ENCODE measurements around the gene AHSG. TPM values are rescaled to one million over a fixed set of nuclear protein-coding genes. Genes with fewer than 3 reads are reported as not detected.
"Not testable (repeated sequence)": the region's sequence is repeated elsewhere in the genome, so short reads cannot be mapped to it uniquely, and the experiment has no call there.

The AHSG gene, protein sequence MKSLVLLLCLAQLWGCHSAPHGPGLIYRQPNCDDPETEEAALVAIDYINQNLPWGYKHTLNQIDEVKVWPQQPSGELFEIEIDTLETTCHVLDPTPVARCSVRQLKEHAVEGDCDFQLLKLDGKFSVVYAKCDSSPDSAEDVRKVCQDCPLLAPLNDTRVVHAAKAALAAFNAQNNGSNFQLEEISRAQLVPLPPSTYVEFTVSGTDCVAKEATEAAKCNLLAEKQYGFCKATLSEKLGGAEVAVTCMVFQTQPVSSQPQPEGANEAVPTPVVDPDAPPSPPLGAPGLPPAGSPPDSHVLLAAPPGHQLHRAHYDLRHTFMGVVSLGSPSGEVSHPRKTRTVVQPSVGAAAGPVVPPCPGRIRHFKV
- not detected for total RNA-seq

DNA sequence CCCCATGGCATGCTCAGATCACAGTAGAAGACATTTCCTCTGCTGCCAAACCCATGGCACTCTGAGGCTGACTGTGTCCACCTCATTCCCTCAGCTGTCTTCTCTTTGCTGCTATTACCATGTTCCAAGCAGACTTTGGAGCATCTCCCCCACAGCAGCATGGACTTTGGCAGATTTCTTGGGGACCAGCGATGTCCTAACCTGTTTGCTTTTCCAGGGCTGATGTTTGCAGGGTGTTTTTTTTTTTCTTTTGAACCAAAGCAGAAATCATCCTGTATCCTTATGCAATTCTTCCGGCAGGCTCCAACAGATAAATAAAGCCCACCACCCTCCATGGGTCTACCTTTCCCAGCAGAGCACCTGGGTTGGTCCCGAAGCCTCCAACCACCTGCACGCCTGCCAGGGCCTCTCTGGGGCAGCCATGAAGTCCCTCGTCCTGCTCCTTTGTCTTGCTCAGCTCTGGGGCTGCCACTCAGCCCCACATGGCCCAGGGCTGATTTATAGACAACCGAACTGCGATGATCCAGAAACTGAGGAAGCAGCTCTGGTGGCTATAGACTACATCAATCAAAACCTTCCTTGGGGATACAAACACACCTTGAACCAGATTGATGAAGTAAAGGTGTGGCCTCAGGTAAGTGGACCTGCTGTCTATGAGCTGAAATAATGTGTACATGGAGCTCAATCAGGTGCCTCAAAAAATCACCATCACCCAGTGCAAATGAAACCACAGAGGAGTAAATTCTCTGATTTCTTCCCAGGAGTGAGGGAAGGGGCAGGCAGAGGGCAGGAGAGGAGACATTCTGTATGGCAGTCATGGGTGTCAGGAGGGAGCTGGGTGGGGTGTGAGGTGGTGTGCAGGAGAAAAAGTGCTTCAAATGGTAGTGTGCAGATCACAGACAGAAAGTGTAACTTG is at the start of gene AHSG:
TSS of gene AHSG (plus strand) at position 340 of the 916 bp plus-strand sequence. CDS start at position 422, 82 bp downstream.
- DNase-seq (ENCODE audit: low read depth in 2 of 3, low spot score in 2 of 3), result no peak

DNA sequence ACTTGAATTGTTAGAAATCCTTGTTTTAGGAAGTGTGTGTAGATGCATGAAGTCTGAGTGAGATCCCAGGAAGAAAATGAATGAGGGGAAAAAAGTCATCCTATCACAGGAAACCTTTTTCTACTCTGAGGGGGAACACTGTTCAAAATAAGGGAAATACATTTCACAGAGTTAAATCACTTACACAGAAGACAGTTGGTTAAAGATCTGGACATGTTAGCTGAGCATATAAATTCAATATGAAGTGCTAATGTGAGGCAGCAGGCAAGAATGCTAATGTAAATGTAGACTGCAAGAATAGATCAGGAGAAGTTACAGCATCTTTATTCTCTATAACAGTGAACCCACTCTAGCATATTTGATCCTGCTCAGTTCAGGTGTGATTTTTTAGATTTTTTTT is 48.3 kb upstream of the AHSG start:
- no peak for DNase-seq (ENCODE audit: low read depth in 2 of 3, low spot score in 2 of 3)

DNA sequence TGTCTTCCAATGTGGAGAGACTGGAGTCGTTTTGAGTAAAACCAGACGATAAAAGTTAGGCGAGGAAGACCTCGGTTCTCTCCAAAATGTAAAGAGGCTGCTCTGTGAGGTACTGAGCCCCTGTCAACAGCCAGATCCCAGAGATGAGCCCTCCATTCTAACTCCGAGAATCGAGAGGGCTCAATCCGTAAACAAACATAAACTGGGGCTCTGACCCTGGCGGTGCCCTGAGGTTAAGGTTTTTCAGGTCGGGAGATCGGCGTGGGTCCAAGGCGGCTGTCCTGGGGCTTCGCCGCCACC is 46.1 kb upstream of the AHSG start:
- no peak for DNase-seq (ENCODE audit: low read depth in 2 of 3, low spot score in 2 of 3)

DNA sequence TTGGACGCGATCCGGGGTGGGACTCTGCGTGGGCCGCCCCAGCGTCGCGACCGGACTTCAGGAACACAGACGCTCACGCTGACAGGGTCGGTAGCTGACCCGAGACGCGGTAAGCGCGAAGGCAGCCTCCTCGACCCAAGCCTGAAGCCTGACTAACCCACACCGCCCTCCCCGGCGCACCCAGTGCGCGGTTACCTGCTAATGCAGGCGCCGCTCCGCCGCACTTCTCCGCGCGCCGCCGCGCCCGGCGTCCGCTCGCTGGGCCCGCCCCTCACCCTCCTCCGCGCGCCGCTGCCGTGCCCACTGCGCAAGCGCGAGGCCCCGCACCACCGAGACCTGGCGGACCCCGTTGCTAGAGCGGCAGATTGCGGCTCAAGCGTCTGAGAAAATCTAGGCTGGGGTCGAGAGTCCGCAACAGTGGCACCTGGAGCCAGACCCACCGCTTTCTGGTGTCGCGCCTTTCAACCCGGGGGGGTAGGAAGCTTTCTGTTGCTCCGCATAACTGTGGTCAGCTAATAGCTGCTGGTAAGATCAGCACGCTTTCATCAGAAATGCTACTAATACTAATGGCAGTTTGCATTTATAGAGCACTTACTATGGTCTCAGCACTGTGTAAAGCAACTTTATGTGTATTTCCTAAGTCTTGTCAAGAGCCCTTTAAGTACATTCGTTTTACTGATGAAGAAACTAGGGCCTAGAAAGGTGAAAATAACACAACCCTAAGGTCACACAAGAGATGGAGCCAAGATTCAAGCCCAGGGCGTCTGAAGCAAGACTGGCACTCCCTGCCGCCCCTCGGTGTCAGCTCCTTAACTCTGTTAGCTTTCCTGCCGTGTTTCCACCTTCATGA is 45.6 kb upstream of the AHSG start, which contains the start of gene TBCCD1:
TSS of gene TBCCD1 (minus strand) at position 268 of the 850 bp plus-strand sequence. CDS start 3,010 bp downstream, outside the sequence.
- peak; percentile 91 to 98 (median 92) for DNase-seq (ENCODE audit: low read depth in 2 of 3, low spot score in 2 of 3)

DNA sequence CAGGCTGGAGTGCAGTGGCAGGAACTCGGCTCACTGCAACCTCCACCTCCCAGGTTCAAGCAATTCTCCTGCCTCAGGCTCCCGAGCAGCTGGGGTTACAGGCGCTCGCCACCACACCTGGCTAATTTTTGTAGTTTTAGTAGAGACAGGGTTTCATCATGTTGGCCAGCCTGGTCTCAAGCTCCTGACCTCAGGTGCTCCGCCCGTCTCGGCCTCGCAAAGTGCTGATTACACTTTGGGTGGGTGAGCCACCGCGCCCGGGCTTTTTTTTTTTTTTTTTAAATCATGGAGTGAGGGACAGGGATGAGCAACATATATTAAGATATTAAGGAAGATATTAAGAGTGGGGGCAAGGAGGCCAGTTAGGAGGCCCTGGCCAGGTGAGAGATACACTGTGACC is 43.5 kb upstream of the AHSG start:
- not testable (repeated sequence) for DNase-seq (ENCODE audit: low read depth in 2 of 3, low spot score in 2 of 3)

DNA sequence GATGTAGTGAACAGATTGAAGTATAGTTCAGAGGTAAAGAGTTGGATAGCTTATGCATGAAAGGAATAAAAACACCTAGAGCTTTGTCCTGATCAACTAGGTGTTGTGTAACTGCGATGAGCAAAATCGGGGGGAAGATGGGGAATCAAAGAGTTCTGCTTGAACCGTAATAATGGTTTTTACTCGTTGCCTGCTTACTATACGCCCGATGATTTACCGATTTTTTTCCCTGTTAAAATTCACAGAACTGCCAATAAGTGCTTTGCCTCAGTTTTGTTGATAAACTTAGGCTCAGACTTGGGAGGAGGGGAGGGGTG is 43.1 kb upstream of the AHSG start:
- DNase-seq (ENCODE audit: low read depth in 2 of 3, low spot score in 2 of 3), result no peak

DNA sequence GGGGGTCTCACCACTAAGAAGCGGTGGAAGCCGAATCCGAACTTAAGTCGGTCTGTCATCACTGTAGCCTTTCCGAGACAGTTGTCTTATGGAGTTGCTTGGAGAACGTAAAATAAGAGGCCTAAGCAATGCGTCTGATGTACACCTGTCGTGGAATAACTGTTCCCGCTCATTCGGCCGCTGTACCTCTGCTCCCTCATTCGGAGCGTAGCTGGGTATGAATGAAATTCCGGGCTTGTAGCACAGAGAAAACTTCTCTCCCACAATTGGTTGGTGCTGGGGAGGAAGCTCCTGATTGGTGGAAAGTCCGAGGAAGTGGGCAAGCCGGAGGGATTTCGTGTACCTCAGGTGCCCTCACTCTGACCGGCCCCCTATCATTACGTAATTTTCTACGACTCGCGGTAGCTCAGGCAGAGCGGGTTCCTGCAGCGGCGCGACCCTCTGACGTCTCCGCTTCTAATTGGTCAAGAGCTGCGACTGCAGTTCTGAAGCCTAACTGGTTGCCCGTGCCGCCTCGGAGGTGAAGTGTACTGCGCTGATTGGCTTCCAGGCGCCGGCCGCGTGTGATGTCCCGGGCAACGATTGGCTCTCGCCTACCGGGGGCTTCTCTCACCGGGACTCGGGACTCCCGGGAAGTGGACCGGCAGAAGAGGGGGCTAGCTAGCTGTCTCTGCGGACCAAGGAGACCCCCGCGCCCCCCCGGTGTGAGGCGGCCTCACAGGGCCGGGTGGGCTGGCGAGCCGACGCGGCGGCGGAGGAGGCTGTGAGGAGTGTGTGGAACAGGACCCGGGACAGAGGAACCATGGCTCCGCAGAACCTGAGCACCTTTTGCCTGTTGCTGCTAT is 42.5 kb upstream of the AHSG start, which contains the start of gene DNAJB11:
TSS of gene DNAJB11 (plus strand) at position 625 of the 845 bp plus-strand sequence. CDS start at position 803, 178 bp downstream.
- peak; percentile 95 to 100 (median 100) for DNase-seq (ENCODE audit: low read depth in 2 of 3, low spot score in 2 of 3)

DNA sequence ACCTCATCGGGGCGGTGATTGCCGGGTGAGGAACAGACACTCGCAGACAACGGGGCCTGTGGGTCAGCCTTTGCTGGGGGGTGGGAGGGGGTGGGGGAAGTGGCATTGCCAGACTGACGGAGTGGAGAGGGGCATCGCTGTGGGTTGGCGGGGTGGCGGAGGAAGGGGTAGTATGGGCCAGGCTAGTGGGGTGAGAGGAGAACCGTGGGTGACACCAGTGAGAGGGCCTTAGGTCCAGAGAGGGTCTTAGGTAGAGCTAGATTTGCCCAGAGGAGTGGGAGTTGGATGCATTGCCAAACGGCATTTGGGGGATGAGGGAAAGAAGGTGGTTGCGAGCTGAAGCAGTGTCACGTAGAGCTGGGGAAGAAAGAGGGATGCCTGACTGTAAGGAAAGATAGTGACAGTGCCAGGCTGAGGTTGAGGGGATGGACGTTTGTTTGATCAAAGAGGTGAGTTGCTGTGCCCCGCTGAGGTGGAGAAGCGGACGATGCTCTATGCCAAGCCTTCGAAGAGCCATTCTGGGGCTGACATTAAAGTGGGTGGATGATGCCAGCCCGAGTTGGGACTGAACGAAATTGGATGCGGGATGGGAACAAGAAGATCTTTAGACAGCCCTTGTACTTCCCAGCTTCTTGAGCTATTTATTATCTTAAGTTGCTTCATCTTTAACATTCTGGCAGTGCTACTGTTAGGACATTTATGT is 41.8 kb upstream of the AHSG start:
- DNase-seq (ENCODE audit: low read depth in 2 of 3, low spot score in 2 of 3), result no peak

DNA sequence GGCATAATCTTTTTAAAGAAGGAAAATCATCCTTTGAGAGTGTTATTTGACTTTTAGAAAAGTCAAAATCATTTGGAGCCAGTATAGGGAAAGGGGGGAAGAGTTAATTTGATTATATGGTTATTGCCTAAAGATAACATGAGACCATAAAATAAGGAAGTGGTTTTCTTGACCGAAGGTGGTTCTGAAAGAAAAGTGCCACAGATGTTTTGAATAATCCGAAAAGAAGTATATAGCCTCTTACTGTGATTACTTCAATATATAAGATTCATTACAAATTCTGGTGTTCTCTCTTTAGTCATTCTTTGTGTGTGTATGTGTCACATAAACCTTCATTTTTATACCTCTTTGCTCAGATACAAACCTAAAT is 41.2 kb upstream of the AHSG start:
- no peak for DNase-seq (ENCODE audit: low read depth in 2 of 3, low spot score in 2 of 3)

DNA sequence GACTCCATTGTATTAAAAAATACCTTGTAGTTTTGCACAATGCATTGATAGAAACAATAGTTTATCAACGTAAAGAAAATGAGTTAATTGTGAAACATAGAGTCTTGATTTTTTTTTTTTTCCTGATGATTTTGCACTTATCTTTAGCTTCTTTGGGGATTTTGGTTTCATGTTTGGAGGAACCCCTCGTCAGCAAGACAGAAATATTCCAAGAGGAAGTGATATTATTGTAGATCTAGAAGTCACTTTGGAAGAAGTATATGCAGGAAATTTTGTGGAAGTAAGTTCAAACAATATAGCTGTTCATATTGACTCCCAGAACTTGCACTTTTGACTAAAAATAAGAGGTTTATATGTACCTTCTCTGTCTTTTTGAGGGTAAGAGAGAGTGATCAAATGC is 35.3 kb upstream of the AHSG start:
- DNase-seq (ENCODE audit: low read depth in 2 of 3, low spot score in 2 of 3), result no peak

DNA sequence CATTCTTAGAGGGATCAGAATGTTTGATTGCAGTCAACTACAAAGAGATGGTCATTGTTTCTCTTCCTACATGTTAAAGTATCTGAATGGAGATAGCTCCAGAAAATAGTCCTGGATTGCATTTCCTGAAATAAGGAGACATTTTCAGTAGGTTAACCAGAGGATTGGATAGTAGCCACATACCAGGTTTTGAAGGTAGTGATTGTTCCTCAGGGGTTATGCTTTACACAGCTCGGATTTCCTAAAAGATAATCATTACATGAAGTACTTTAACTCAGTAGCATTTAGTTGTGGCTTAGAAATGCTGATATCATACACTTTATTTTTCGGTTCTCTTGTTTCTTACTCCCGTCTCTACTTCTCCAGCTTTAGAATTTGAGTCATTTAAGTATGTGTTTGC is 32.1 kb upstream of the AHSG start:
- no peak for DNase-seq (ENCODE audit: low read depth in 2 of 3, low spot score in 2 of 3)

DNA sequence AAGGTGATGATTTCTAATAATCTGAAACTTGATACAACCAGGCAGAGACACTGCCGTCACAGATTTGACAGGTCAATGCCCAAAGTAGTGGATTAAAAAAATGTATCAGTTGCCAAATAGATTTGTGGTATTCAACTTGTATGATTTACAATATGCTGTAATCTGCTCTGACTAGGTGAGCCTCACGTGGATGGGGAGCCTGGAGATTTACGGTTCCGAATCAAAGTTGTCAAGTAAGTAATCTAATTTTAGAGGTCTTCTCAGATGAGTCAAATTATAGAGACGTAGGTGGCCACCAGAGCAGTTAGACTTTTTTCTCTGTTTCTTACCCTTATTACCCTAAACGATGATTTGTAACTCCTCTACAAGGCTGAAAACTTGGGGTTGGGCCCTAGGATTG is 30.3 kb upstream of the AHSG start:
- DNase-seq (ENCODE audit: low read depth in 2 of 3, low spot score in 2 of 3), result no peak

DNA sequence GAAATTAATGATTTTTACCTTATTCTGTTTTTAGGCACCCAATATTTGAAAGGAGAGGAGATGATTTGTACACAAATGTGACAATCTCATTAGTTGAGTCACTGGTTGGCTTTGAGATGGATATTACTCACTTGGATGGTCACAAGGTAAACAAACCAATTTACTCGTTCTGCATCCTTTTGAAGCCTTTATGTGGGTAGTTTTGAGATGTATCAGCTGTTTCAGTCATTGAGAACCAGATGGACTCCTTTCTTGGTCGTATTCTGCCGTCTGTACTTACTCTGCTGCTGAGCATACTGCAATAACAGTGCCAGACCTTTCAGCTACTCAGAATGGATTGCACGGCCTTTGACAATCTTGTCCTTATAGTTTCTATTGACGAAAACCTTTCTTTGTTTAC is 29.0 kb upstream of the AHSG start:
- no peak for DNase-seq (ENCODE audit: low read depth in 2 of 3, low spot score in 2 of 3)

DNA sequence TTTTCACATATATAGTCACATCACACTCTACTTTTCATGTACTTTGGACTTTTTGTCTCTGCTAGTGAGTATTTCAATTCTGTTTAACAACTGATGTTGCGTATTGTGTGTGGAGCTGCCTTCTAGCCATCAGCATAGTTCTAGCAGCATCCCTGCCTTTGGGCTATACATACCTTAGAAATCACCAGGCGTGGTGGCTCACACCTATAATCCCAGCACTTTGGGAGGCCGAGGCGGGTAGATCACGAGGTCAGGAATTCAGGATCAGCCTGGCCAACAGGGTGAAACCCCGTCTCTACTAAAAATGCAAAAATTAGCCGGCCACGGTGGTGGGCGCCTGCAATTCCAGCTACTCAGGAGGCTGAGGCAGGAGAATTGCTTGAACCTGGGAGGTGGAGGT is 26.6 kb upstream of the AHSG start:
- DNase-seq (ENCODE audit: low read depth in 2 of 3, low spot score in 2 of 3), result not testable (repeated sequence)

DNA sequence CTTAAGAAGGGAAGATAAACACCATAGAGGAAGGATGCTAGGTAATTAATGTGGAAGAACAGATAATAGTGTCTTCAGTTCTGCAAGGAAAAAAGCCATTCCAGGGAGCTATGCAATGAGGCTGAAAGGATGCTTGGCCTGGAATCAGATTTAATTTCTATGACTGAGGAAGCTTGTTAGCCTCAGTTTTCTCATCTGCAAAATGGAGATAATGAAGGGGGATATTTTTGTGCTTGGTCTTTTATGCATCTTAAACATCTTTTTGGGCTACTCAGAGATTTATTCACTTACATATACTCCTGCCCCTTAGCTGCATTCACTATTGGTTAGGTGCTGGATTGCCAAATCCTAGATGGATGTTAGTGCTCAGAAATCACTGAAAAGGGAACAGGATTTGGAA is 25.7 kb upstream of the AHSG start:
- no peak for DNase-seq (ENCODE audit: low read depth in 2 of 3, low spot score in 2 of 3)

DNA sequence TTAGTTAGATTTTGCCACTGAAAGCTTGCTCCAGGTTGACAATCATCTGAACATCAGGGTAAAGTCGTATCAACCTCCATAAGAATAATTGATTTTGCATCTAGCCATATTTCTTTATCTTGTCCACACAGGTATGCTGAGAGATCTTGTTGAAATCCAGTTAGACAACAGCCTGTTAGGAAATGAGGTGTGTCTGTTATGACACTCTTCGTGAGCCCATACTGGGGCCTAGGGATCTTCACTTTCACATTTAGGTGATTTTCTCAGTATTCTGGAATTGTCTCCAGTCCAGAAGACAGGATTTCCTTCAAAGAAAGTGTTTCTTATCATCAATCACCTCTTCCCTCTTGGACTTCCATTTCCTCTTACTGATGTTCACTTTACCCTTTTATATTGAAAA is 24.2 kb upstream of the AHSG start:
- DNase-seq (ENCODE audit: low read depth in 2 of 3, low spot score in 2 of 3), result no peak

DNA sequence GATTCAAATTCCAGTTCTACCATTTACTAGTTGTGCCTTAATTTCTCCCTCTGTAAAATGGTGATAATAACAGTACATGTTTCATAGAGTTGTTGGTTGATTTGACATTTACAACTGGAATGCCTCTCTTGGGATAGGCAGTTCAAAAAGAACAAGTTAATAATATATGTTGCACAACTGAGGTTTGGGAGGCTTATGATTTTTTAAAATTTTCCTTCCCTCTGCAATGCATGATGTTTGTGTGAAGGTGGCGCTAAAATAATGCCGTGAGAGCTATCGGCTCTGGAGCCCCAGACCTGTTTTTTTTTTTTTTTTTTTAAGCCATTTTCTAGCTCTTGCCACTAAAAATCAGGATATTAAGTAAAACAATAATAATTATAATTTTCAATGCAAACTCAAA is 23.7 kb upstream of the AHSG start:
- DNase-seq (ENCODE audit: low read depth in 2 of 3, low spot score in 2 of 3), result peak in 2 of 3 donors; percentile 26 to 57

DNA sequence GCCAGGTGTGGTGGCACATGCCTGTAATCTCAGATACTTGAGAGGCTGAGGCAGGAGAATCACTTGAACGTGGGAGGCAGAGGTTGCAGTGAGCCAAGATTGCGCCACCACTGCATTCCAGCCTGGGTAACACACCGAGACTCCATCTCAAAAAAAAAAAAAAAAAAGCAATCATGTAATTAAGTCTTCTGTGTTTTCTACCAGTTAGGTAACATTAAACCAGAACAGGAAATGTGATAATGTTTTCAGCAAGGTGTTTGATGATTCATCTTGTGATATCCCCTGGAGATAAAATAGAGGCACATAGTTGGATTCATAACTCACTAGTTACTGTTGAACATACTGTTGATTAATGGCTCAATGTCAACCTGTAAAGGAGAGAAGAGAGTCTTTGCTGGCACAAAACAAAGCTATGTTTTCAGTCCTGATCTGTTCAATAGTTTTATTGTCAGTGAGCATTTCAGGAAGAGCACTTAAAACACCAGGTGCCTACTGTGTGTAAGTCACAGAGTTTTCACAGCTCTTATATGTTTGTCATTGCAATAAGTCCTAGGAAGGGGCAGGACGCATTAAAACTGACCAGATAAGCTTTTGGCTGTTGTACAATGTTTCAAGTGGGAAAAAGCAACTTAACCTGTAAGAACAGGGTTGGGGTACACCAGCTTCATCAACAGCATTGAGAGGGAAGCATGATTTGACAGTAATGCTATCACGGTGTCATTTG is 22.8 kb upstream of the AHSG start:
- DNase-seq (ENCODE audit: low read depth in 2 of 3, low spot score in 2 of 3), result no peak
